ENCODE data around the gene ITIH4.

Gene ITIH4

DNA sequence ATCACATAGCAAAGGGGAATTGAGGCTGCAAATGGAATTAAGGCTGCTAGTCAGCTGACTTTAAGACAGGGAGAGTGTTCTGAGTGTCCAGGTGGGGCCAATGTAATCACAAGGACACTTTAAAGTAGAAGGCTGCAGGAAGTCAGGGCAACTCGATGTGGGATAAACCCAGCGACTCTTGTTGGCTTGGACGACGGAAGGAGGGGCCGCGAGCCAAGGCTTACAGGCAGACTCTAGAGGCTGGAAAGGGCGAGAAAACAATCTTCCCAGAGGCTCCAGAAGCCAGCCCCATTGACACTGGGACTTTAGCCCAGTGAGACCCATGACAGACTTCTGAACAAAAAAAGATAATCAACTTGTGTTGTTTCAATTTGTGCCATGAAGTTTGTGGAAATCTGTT, 17.3 kb upstream of the ITIH4 start:
- no peak for DNase-seq

DNA sequence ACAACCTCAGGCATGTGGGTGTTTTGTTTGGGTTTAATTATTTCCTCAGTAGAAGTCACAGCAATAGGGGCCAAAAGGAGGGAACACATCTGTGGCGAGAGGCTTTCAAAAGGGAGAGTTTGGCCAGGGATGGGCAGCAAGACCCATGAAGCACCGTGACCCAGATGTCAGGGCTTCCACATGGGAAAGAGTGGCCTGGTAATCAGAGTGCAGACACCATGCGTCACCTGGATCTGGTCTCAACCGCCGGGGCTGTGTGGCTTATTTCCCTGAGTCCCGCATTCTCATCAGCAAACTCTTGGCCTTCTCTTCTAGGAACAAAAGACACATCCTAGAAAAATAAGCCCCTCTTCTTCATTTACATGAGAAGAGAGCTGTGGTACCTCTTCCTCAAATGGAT, 16.8 kb upstream of the ITIH4 start:
- DNase-seq, result no peak

DNA sequence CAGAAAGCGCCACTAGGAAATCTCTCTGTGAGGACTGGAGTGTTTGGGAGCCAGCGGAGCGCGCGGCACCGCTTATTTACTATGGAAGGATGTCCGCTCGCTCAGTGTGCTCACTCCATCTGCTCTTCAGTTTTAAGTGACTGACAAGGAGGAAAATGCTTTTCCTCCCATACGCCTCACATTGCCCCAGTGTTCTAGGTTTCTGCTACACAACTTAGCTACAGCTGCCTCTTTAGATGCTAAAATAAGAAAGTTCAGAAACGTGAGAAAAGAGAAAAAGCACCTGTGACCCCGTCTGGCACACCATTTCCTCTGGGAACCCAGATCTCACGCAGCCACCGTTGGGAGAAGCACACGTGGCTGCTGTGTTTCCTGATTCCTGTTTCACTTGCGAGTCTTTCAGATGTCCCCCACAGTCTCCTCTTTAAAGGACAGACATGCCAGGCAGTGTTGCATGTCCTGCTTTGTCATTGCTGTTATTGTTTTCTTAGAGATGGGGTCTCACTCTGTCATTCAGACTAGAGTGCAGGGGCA, 16.0 kb upstream of the ITIH4 start:
- no peak for DNase-seq

DNA sequence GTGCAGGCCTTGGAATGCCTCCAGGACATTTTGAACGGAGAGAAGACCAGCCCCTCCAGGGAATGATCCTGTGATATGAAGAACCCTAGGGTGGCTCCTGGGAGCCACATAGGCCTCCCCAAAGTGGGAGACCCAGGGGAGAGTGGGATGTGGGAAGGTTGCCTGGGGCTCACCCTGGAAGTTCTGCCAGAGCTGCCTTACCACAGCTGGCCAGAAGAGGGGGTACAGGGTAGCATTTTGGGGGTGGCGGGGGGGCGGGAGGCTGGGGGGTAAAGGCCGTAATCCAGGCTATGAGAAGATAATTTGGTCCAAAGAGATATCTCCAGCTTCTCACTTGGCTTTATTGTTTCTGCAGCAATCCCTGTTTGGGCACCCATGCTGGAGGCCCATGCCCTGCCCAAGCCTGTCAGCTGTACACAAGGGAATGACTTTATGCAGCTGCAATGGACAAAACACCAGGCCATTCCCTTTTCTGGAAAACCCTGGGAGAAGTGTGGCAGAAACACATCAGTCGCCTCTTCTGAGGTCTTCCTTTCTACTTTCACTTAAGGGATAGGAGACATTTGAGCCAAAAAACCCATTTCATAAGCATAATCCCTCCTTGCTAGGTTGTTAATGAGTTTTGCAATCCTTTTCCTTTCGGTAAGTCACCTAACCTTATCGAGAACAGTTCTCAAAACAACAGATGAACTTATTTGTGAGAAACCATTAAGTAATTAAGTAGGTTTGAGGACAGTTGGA, 15.4 kb upstream of the ITIH4 start:
- DNase-seq, result peak; percentile 35 to 41

DNA sequence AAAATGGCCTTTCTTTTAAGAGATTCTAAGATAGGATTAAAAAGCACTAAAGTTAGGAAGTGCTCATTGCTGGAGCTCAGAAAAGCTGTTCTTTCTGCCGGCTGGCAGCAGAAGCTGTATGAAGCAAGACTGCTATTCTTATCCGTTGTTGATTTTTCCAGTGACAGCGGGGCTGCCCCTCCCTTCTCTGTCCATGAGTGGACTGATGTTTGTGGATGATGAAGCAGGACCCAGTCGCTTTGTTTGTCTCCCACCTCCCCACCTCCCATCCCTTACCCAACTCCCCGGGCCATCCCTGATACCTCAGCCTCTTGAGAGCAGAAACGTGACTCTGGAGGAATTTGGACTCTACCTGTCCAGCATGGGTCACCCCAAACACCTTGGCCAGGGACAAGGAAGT, 14.7 kb upstream of the ITIH4 start:
- DNase-seq, result no peak

DNA sequence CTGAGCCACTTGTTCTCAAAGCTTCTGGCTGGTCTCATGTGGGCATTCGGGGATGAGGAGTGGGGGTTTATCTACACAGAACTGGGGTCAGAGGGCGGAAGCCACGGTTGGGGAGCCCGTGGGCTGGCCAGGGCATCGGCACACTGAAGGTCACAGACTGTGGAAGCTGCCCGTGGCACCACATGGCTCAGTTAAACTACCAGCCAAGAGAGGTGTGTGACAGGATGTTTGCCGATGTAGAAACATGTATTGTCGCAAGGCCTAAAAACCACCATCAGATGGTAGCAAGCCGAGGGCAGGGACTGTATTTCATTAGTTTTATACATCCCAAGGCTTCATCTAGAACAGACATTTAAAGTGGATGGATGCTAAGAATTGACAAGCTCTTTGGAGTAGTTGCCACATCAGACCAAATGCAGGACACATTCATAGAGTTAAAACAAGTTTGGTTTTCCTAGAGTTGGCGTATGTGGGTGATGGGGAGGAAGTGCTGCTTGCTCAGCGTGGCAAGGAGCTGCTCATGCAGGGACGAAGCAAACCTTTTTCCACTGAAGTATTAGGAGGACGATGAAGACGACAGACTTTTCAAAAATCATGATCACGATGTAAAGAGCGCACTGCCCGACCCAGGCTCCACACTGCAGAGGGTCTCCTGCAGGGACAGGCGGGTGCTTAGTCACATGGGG, 14.0 kb upstream of the ITIH4 start:
- no peak for DNase-seq

DNA sequence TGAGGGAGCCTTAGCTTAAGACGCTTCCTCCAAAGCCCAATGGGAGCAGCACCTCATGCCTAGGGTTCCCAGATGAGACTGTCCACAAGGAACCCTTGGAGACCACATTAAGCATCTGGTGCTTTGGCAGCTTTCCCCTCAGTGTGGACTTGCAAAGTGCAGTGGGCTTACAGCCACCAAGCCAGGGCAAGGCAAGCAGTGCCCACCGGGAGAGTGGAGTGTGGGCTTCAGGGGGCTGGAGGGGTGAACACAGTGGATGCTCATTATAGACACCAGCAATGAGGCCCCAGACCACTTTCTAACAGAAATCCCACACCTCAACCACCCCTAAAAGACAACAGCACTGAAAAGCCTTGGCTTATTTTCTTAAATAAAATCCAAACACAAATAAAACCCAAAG, 13.4 kb upstream of the ITIH4 start:
- DNase-seq, result no peak

DNA sequence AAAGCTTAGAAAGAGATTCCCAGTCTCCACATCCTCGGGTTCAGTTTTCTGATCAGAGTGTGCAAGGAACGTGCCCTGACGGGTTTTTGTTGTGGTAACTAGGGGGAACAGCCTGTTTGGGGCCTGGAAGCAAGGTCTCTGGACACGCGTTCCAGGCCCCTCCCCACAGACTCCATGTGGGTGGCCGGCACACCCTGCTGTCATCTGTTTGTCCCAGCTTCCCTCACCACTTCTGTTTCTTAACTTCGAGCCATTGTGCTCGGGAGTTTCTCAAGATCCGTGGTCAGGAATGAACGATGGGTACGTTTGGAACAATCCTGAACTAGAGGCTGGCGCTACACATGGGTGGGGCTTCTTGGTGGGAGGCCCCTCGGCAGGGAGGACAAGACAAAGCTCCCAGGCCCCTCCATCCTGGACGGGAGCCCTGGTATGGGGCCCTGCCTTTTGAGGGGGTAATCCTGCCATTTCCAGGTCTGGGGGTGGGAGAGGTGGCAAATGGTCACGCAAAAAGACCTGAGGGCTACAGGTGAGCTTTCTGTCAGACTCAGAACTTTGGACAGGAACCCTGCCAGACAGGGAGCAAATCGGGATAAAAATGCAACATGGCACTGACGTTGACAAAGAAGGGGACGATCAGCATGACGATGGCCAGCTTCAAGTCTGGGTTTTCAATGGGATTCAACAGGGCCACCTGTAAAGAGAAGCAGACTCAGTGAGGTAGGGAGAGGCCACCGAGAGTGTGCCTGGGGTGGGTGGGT, 12.8 kb upstream of the ITIH4 start:
- no peak for DNase-seq

DNA sequence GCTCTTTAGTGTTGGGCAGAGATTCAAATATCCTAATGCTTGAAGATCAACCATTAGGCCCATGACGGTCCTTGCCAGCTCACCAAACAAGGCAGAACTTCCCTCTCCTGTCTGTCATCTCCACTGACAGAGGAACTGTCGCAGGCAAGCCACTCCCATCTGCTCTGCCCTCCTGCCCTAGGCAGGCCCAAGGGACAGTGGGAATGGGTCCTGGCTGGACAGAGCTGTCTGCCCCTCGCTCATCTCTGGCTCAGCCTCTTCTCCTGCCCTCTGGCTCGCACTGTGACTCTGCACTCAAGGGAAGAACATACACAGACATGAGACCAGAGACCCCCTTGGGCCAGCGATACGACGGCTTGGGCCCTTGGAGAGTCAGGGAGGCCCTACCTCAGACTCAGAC, 12.0 kb upstream of the ITIH4 start:
- DNase-seq, result no peak

DNA sequence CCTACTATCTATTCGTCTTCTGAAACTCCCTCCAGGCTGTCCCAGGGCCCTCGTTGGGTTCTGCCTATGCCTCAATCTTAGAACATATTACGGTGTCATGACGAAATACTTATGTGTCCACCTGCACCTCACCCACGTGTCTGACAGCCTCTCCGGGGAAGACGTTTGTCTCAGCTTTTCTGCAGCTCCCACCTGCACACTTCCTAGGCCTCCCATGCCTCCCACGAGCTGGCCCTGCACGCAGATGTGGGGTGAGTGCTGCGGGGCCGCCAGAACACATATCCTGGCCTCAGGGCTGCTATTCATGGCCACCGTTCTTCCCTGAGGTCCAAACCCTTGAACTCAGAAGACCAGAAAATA, 11.5 kb upstream of the ITIH4 start:
- no peak for DNase-seq

DNA sequence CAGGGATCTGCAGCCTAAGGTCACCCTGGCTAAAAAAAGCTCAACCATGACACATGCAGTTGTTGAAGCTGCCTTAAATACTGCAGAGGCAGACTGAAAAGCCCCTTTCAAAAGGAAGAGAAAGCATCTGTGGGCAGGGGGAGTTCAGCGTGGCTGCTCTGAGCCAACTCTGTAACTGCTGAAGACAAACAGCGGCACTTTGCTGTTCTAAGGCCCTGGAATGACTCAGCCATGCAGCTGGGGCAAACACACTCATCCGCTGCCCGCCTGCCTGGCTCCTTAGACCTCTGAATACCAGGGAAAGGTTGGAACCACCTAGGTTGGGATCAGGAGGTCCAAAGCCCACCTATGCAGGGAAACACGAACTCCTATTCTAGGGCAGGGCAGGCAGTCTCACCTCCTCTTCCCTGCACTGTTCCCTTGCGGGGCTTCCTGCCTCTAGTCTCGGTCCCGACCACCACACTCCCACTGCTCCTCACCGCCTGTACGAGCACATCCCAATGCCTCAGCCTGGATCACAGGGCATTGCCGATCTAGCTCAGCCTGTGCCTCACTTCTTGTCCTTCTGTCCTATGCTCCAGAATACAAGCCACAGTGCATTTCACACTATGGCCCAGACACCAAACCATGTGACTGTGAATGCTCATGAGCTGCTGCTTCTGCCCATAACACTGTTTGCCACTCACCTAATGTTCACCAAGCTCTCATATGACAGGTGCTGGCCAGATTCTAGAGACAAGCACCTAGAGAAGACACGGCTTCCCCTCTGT, 10.9 kb upstream of the ITIH4 start:
- no peak for DNase-seq

DNA sequence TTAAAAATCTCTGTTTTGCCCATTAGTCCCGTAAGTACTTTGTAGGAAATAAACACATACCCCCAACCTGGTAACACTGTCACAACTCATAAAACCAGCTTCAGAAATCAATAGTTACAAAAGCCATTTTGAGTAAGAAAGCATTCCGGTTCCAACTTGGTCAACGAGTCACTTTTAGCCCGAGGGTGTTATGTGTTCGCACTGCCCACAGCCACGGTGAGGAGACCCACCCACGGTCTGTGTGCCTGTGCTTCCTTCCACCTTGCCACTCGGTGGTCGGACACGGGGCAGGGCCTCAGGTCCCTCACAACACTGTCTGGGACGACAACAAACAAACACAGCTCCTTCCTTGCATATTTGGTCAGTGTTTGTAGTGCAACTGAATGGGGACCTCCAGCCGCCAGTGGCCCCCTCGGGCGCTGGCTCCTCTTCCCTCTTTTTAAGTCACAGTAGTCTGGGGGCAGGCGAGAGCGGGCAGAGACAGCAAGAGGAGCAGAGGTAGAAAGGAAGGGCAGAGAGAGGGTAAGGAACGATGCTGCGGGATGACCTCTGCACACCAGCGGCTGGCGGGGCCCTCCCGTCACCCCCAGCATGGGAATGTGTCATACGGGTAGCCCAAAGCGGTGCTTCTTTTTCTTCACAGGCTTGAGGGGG, 9.5 kb upstream of the ITIH4 start:
- DNase-seq, result no peak

DNA sequence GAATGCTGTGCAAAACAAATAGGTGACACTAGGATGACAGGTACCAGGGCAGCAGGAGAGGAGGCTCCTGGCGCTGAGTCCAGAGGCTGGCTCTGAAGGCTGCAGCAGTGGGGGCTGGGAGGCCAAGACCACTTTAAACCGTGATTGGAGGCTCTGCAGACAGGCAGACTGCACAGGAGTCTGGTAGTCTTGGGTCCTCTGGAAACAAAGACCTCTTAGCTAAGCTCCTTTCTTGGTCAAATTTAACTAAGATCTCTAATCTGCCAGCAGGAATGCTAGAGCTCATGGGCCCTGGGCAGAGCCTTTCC, 8.8 kb upstream of the ITIH4 start:
- DNase-seq, result no peak

DNA sequence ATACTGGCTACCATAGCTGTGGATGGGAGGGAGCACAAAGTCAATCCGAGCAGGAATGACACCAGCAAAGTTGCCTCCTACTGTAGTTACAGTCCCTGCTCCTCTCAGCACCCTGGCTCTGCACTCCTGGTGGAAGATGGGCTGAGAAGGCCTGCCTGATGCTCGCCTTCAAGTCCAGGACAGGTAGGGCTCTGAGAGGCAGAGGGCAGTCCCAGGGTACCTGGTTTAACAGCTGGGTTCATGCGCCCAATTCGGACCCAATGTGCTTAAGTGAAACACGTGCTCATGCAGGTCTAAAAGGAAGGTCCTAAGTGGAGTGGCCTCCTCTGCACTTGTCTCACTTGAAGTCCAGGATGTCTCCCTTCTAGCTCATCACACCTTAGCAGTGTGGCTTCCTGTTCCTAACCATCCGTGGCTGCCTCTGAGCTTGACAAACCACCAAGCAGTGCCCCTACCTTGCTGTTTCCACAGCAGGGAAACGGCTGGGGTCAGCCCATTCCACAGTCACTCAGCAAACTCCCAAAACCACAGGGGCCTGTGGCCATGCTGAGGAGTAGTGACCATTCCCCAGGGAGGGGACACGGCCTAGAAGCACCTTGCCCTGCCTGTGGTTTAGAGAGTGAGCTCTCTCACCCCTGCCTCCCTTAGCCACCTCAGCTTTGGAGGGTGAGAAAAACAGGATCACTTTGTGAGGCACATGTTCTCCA, 8.2 kb upstream of the ITIH4 start:
- DNase-seq, result no peak

DNA sequence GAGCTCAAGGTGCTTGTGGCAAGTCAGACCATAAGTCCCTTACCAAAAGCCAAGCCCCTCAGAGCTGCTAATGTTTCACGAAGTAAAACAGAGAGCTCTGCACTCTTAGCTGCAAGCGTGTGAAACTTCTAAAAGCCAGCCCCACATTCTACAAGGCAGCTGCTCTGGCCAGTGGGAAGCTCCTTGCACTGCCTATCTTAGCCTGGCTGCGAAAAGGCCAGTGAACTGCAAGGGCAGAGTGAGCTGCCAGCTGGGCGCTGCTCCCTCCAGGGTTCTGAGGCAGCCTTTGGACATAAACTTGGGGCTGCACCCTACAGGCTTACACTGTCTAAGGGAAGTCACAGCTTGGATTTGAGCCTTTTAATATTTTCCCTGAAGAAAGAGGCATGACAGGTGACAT, 6.5 kb upstream of the ITIH4 start:
- DNase-seq, result no peak

DNA sequence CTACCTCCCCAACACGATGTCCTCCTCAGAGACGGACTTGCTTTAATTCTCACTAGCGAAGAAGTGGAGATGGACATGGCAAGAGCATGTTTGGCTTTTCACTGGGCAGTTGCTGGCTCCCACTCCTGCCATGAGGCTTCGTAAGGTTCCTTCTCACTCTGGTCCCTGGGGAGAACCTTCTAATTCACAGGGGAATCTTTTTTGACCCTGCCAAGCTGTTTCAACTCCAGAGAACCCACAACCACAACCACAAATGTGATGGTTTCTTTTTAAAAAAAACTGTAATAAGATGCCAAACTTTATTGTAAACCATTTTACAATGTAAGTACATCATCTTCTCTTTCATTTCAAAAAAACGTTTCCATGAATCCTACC, 6.0 kb upstream of the ITIH4 start:
- no peak for DNase-seq

DNA sequence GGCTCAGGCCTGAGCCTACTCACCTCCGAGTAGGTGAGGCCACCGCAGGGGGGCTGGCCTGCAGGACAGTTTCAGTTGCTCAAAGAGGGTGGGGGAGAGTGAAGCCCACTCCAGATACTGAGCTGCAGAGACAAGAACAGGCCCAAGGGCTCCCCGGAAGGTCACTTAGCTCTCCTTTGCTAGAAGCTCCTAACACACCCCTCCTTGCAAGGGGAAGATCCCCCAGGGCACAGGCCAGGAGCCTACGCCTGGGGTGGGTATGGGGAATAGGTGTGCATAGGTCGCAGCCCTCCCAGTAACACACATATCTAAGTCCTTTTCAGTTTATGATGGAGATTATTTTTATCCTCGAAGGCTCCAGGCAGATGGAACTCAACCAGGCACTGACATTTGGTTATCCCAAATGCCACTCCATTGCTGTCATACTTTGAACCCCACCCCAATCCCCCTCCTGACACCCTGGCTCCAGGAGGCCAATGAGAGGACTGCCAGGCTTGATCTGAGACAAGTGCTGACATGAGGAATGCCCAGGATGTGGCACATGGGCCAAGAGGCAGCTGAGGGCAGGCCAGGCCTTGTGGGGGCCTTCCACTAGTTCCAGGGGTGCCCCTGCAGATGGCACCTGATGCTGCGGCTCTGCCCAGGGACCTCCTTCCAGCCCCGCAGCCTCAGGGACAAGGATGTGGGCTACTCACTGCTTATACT, 5.4 kb upstream of the ITIH4 start:
- DNase-seq, result no peak

DNA sequence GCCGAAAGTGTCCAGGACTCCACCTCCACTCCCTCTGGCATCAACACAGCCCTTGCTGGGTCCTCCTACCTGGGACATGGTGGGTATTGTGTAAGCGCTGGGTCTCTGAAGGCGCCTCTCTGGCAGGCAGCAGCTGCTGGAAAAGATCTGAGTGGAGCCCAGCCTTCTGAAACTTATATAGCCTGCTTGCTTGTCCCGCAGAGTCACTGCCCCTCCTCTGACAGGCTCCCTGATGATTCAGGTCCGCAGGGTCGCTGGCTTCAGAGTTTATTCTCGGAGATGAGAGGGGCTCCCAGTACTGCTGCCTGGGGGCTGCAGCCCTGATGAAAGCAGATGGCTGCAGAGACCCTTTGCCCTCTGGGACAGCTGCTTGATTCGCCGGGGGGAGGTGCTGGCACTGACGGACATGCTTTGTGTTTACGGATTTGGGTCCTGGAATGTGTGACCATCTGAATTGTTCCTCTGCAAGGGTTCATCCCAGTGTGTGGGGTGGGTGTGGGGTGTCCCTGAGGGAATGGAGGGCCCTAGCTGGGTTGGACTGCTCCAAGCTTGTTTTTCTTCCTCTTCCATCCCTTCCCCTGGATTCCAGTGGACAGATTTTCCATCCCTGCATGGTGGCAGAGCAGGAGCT, 4.5 kb upstream of the ITIH4 start, which contains the start of gene MUSTN1:
TSS of gene MUSTN1 (minus strand) at position 149 of the 631 bp plus-strand sequence. CDS start at position 78, 71 bp downstream.
- DNase-seq, result no peak

DNA sequence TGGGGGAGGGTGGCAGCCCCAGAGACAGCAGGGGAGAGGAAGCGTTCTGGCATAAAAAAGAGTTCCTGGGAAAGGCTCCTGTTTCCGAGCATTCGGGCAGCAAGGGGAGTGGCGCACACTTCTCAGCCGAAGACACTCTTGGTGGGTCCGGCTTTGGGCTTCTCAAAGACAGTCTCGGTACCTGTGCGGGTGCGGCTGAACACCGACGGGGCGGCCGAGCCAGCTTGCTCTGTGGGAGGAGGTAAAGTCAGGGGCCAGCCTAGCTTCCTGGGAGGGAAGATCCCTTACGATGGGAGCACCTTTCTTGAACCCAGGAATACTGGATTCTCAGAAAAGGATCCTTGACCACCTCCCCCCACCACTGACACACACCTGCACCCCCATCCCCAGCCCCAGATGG, 2.7 kb upstream of the ITIH4 start:
- DNase-seq, result no peak

DNA sequence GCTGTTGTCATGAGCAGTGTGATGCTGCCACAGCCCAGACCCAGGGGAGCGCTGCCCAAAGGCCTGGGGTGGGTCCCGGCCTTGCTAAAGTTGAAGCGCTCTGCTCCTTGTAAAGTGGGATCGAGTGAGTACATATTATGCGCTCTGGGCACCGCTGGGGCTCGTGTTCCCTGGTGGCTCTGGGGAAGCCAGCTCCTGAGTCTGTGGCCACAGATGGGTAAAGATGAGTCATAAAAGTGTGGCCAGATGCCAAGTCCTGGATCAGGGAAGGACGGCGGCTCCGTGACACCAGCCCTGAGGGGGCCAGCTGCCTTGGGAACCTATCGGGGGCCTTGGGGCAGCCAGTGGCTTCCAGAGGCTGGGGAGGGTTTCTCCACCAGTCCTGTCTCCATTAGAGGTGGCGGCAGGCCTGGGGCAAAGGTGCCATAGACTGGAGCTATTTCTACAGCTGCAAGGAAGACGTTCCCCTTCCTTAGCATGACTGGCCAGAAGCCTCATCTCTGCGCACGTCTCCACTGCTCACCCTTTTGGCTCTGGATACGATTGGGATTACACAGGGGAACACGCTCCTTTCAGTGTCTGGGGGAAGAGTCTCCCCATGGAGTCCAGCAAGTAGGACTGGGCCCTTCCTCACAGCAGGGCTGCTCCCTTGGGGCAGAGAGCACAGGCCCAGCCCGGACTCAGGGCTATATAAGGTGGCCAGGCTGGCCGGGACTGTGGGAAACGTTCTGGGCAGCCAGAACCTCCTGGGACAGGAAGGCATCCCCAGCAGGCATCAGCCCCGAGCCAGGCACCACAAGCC, 1.2 kb upstream of the ITIH4 start:
- DNase-seq, result no peak
